ENCODE results near the gene GGA2. TPM values are rescaled to one million over a fixed set of nuclear protein-coding genes. Genes with fewer than 3 reads are reported as not detected.

Gene GGA2
- total RNA-seq, 1 experiment from 2014 or later = 90.4 TPM

- Mint-ChIP-seq H3K9me3 (ENCODE audit: low read depth, unreplicated experiment) (no peaks in the 10 kb centered on the region), H3K27me3 (ENCODE audit: unreplicated experiment) (no peaks in the 10 kb centered on the region), H3K36me3 (ENCODE audit: insufficient read depth, unreplicated experiment) (peaks cover 18% of the 10 kb centered on the region), H3K4me1 (ENCODE audit: low read depth, unreplicated experiment) (no peaks in the 10 kb centered on the region), H3K4me3 (ENCODE audit: low read depth, unreplicated experiment) (no peak overlapping the region), H3K27ac (ENCODE audit: unreplicated experiment) (no peak overlapping the region)
- DNase-seq = no peak
- no TSS peak for BruUV-seq (replicated peaks)
- intact Hi-C loops (cut with micrococcal nuclease; ENCODE audit: unreplicated experiment) = loop anchor here (10.0 kb wide), 1 partner anchor 132 kb away; the partner anchor contains the start of gene SCNN1B
- TF ChIP-seq CTCF (IDR thresholded peaks at IDR 0.05; ENCODE audit: unreplicated experiment) = no peak
- CTCF ChIA-PET = interaction anchor here (4.0 kb wide), 1 partner anchor 254 kb away, joined by 54 read pairs; the partner anchor contains the start of gene SCNN1G
Observed at GRCh38 chr16:23436951-23437350, 73.3 kb downstream of the GGA2 start.

- Mint-ChIP-seq H3K36me3 (ENCODE audit: insufficient read depth, unreplicated experiment) (peaks cover 21% of the 10 kb centered on the region), H3K27ac (ENCODE audit: unreplicated experiment) (no peak overlapping the region), H3K27me3 (ENCODE audit: unreplicated experiment) (no peaks in the 10 kb centered on the region), H3K9me3 (ENCODE audit: low read depth, unreplicated experiment) (no peaks in the 10 kb centered on the region), H3K4me3 (ENCODE audit: low read depth, unreplicated experiment) (no peak overlapping the region), H3K4me1 (ENCODE audit: low read depth, unreplicated experiment) (no peaks in the 10 kb centered on the region)
- BruUV-seq (replicated peaks) = no TSS peak
- intact Hi-C loops (cut with micrococcal nuclease; ENCODE audit: unreplicated experiment) = loop anchor here (10.0 kb wide), 1 partner anchor 131 kb away; the partner anchor contains the start of gene SCNN1B
- peak; percentile 89 for TF ChIP-seq CTCF (IDR thresholded peaks at IDR 0.05; ENCODE audit: unreplicated experiment)
- CTCF ChIA-PET = interaction anchor here (0.7 to 4.0 kb wide), 6 partner anchors 13 to 279 kb away, joined by 3 to 54 read pairs (median 4); partner anchors contain the start of genes COG7 and SCNN1G
- DNase-seq = peak; percentile 79
Observed at GRCh38 chr16:23435500-23435899, 74.8 kb downstream of the GGA2 start.

- DNase-seq = peak; percentile 54
- BruUV-seq (replicated peaks) = no TSS peak
- Mint-ChIP-seq H3K4me1 (ENCODE audit: low read depth, unreplicated experiment) (no peaks in the 10 kb centered on the region), H3K27ac (ENCODE audit: unreplicated experiment) (no peak overlapping the region), H3K4me3 (ENCODE audit: low read depth, unreplicated experiment) (no peak overlapping the region), H3K9me3 (ENCODE audit: low read depth, unreplicated experiment) (no peaks in the 10 kb centered on the region), H3K27me3 (ENCODE audit: unreplicated experiment) (no peaks in the 10 kb centered on the region), H3K36me3 (ENCODE audit: insufficient read depth, unreplicated experiment) (peaks cover 21% of the 10 kb centered on the region)
- CTCF ChIA-PET = interaction anchor here (1.5 to 4.0 kb wide), 3 partner anchors 20 to 251 kb away, joined by 4 to 54 read pairs (median 8); partner anchors contain the start of gene SCNN1G
- intact Hi-C loops (cut with micrococcal nuclease; ENCODE audit: unreplicated experiment) = loop anchor here (1.0 to 10.0 kb wide), 5 partner anchors 130 to 537 kb away; partner anchors contain the start of genes SCNN1B and SCNN1G
- TF ChIP-seq CTCF (IDR thresholded peaks at IDR 0.05; ENCODE audit: unreplicated experiment) = peak; percentile 84
Observed at GRCh38 chr16:23434380-23434779, 75.9 kb downstream of the GGA2 start.

- H3K4me1 Mint-ChIP-seq (ENCODE audit: low read depth, unreplicated experiment) = no peaks in the 10 kb centered on the region
- no peak overlapping the region for H3K4me3 Mint-ChIP-seq (ENCODE audit: low read depth, unreplicated experiment)
- H3K27ac Mint-ChIP-seq (ENCODE audit: unreplicated experiment) = no peak overlapping the region
- DNase-seq = no peak
- H3K27me3 Mint-ChIP-seq (ENCODE audit: unreplicated experiment) = no peaks in the 10 kb centered on the region
- CTCF ChIA-PET = interaction anchor here (1.1 to 4.0 kb wide), 3 partner anchors 68 to 250 kb away, joined by 5 to 54 read pairs (median 8); partner anchors contain the start of gene SCNN1G
- intact Hi-C loops (cut with micrococcal nuclease; ENCODE audit: unreplicated experiment) = loop anchor here (5.0 to 10.0 kb wide), 4 partner anchors 129 to 536 kb away; partner anchors contain the start of gene SCNN1B
- no peak for TF ChIP-seq CTCF (IDR thresholded peaks at IDR 0.05; ENCODE audit: unreplicated experiment)
- no TSS peak for BruUV-seq (replicated peaks)
- H3K36me3 Mint-ChIP-seq (ENCODE audit: insufficient read depth, unreplicated experiment) = peaks cover 21% of the 10 kb centered on the region
- H3K9me3 Mint-ChIP-seq (ENCODE audit: low read depth, unreplicated experiment) = no peaks in the 10 kb centered on the region
Observed at GRCh38 chr16:23433261-23433920, 76.9 kb downstream of the GGA2 start.
